CD14-positive monocyte (primary cell): ENCODE results near the gene FAM47E. TPM values are rescaled to one million over a fixed set of nuclear protein-coding genes. Genes with fewer than 3 reads are reported as not detected.

Experiments used
- DNase-seq, 3 donors: peaks; one replicate each; pipeline ENCODE4 v3.0.0-alpha.2; 2011 to 2022
- H2AFZ ChIP-seq: 2 replicates; pipeline ENCODE4 v1.6.0; 2012; ENCODE audit warnings: mild to moderate bottlenecking, low read depth, low read length, inconsistent platforms; ENCODE audit not compliant: insufficient read depth, poor library complexity, severe bottlenecking
- H3K27ac ChIP-seq, 2 donors: 1 replicate in 1 of 2; 2 replicates in 1 of 2; pipeline ENCODE4 v1.5.1; 2012 to 2013; ENCODE audit warnings: low read length in 2 of 2, control low read depth in 1 of 2, inconsistent platforms in 1 of 2, low read depth in 1 of 2, mild to moderate bottlenecking in 1 of 2
- H3K27me3 ChIP-seq, 2 donors: one replicate each; pipeline versions ENCODE4 v1.6.0 to v1.6.1; 2011 to 2013; ENCODE audit warnings: low read length in 2 of 2; ENCODE audit not compliant: control insufficient read depth in 2 of 2, insufficient read depth in 2 of 2
- H3K36me3 ChIP-seq, 2 donors: replicated peaks in 1 of 2; 1 replicate in 1 of 2; 2 replicates in 1 of 2; pipeline versions ENCODE4 v1.5.1 to v1.6.1; 2012 to 2013; ENCODE audit warnings: low read length in 2 of 2, control low read depth in 1 of 2, inconsistent platforms in 1 of 2, mild to moderate bottlenecking in 1 of 2; ENCODE audit not compliant: insufficient read depth in 2 of 2, control insufficient read depth in 1 of 2
- H3K4me1 ChIP-seq, 2 donors: 1 replicate in 1 of 2; 2 replicates in 1 of 2; pipeline versions ENCODE4 v1.5.1 to v1.6.1; 2012 to 2013; ENCODE audit warnings: low read length in 2 of 2, control low read depth in 1 of 2, inconsistent platforms in 1 of 2, mild to moderate bottlenecking in 1 of 2, moderate library complexity in 1 of 2; ENCODE audit not compliant: insufficient read depth in 2 of 2, control insufficient read depth in 1 of 2
- H3K4me2 ChIP-seq: replicated peaks from 2 replicates; pipeline ENCODE3; 2012; ENCODE audit warnings: low read length, moderate library complexity, mild to moderate bottlenecking; ENCODE audit not compliant: poor library complexity, severe bottlenecking; ENCODE audit errors: extremely low read depth
- H3K4me3 ChIP-seq, 3 experiments: fragments of 200-600 bp in 1 of 3; sonication (generic) in 1 of 3; replicated peaks in 1 of 3; 1 replicate in 2 of 3; 2 replicates in 1 of 3; pipeline ENCODE4 v1.5.1; 2011 to 2013; ENCODE audit warnings: low read length in 3 of 3, mild to moderate bottlenecking in 3 of 3, control low read depth in 2 of 3, low read depth in 2 of 3, inconsistent platforms in 1 of 3, moderate library complexity in 1 of 3
- H3K79me2 ChIP-seq: 2 replicates; pipeline ENCODE4 v1.6.0; 2012; ENCODE audit warnings: mild to moderate bottlenecking, control low read depth, inconsistent platforms, low read length, moderate library complexity; ENCODE audit not compliant: insufficient read depth
- H3K9ac ChIP-seq: 2 replicates; pipeline ENCODE4 v1.6.0; 2017; ENCODE audit warnings: low read length, mild to moderate bottlenecking; ENCODE audit not compliant: insufficient read depth, poor library complexity, severe bottlenecking
- H3K9me3 ChIP-seq, 2 donors: replicated peaks in 1 of 2; 1 replicate in 1 of 2; 2 replicates in 1 of 2; pipeline versions ENCODE4 v1.5.1 to v1.6.1; 2012 to 2013; ENCODE audit warnings: low read length in 2 of 2, control low read depth in 1 of 2; ENCODE audit not compliant: control insufficient read depth in 1 of 2, insufficient read depth in 1 of 2
- H4K20me1 ChIP-seq: 2 replicates; pipeline ENCODE4 v1.6.0; 2012; ENCODE audit warnings: mild to moderate bottlenecking, low read length, control low read depth, moderate library complexity; ENCODE audit not compliant: insufficient read depth
- H3K27ac Mint-ChIP-seq, 7 donors: one replicate each; pipeline ENCODE4 v1.8.0; 2020; ENCODE audit warnings: mild to moderate bottlenecking in 7 of 7, mixed read lengths in 7 of 7, moderate library complexity in 6 of 7, inconsistent platforms in 2 of 7
- H3K27me3 Mint-ChIP-seq, 3 donors: one replicate each; pipeline ENCODE4 v1.8.0; 2021 to 2022; ENCODE audit warnings: low read depth in 3 of 3, mild to moderate bottlenecking in 3 of 3, mixed read lengths in 3 of 3, moderate library complexity in 3 of 3, inconsistent platforms in 1 of 3
- H3K36me3 Mint-ChIP-seq, 2 donors: one replicate each; pipeline ENCODE4 v1.8.0; 2020; ENCODE audit warnings: mixed read lengths in 2 of 2, inconsistent platforms in 1 of 2, mild to moderate bottlenecking in 1 of 2
- H3K4me1 Mint-ChIP-seq: one replicate; pipeline ENCODE4 v1.8.0; 2020; ENCODE audit warnings: mild to moderate bottlenecking, mixed read lengths
- H3K4me3 Mint-ChIP-seq, 2 donors: one replicate each; pipeline ENCODE4 v1.8.0; 2020; ENCODE audit warnings: mild to moderate bottlenecking in 2 of 2, mixed read lengths in 2 of 2, moderate library complexity in 1 of 2
- H3K9me3 Mint-ChIP-seq, 7 donors: one replicate each; pipeline ENCODE4 v1.8.0; 2020 to 2022; ENCODE audit warnings: mixed read lengths in 7 of 7, mild to moderate bottlenecking in 6 of 7, moderate library complexity in 6 of 7, inconsistent platforms in 2 of 7
- WGBS: methylation state at CpG from one replicate; pipeline ENCODE4 v1.1.5; 2013; ENCODE audit warnings: missing lambda C conversion rate; ENCODE audit not compliant: insufficient coverage; 5-methylcytosine and 5-hydroxymethylcytosine counted together
- intact Hi-C, 2 donors: fragments of 100-400 bp; cut with micrococcal nuclease; formaldehyde crosslinking; loops; one replicate each; pipeline versions ENCODE4 v1.15.0 to v1.15.1; 2023
- polyA plus RNA-seq, 3 donors: library from polyadenylated mRNA; depleted of rRNA in 1 of 3; unstranded in 2 of 3; stranded (reverse) in 1 of 3; fragments of 300-500 nt in 2 of 3; fragments of >200 nt in 1 of 3; fragmentation: Illumina TruSeq in 2 of 3; gene quantifications; 1 replicate in 2 of 3; 2 replicates in 1 of 3; pipeline ENCODE4 v1.2.3, GENCODE V29; 2012 to 2021
- TF ChIP-seq, protein P1 (sequence below): fragments of 200-600 bp; IDR thresholded peaks from one replicate; pipeline ENCODE4 v1.8.0; 2022; ENCODE audit warnings: antibody characterized with exemption, mild to moderate bottlenecking

FAM47E gene
- polyA plus RNA-seq, 3 donors = 0.31 TPM; not detected in 2

GRCh38 chr4:76312457-76312856, 60.9 kb downstream of the FAM47E start:
- Mint-ChIP-seq H3K36me3 (peaks cover 21 to 23% of the 10 kb centered on the region in 2 donors), H3K27ac (no peak overlapping the region), H3K9me3 (peaks cover 5 to 22% (median 17%) of the 10 kb centered on the region in 7 donors), H3K4me3 (no peak overlapping the region), H3K27me3 (no peaks in the 10 kb centered on the region), H3K4me1 (peaks cover 7% of the 10 kb centered on the region)
- no peak overlapping the region for H3K9ac ChIP-seq
- H3K79me2 ChIP-seq = no peaks in the 10 kb centered on the region
- H3K4me3 ChIP-seq = no peak overlapping the region
- intact Hi-C loops = no loop called here
- no peak overlapping the region for H2AFZ ChIP-seq
- H3K27ac ChIP-seq = no peak overlapping the region
- H3K4me2 ChIP-seq = no peak overlapping the region
- peaks cover 9 to 10% of the 10 kb centered on the region in 2 donors for H3K9me3 ChIP-seq
- H3K4me1 ChIP-seq = peaks cover 5 to 10% of the 10 kb centered on the region in 2 donors
- no peak for DNase-seq
- no peaks in the 10 kb centered on the region for H3K27me3 ChIP-seq
- H4K20me1 ChIP-seq = no peaks in the 10 kb centered on the region
- TF ChIP-seq, protein P1, sequence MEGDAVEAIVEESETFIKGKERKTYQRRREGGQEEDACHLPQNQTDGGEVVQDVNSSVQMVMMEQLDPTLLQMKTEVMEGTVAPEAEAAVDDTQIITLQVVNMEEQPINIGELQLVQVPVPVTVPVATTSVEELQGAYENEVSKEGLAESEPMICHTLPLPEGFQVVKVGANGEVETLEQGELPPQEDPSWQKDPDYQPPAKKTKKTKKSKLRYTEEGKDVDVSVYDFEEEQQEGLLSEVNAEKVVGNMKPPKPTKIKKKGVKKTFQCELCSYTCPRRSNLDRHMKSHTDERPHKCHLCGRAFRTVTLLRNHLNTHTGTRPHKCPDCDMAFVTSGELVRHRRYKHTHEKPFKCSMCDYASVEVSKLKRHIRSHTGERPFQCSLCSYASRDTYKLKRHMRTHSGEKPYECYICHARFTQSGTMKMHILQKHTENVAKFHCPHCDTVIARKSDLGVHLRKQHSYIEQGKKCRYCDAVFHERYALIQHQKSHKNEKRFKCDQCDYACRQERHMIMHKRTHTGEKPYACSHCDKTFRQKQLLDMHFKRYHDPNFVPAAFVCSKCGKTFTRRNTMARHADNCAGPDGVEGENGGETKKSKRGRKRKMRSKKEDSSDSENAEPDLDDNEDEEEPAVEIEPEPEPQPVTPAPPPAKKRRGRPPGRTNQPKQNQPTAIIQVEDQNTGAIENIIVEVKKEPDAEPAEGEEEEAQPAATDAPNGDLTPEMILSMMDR = no peak
- WGBS = no CpG with 5 or more reads among the region's 1 CpG
- H3K36me3 ChIP-seq = peaks cover 3 to 19% of the 10 kb centered on the region in 2 donors

- DNase-seq = no peak
- WGBS = no CpG with 5 or more reads among the region's 2 CpGs
- H3K4me1 ChIP-seq = peaks cover 3 to 6% of the 10 kb centered on the region in 2 donors
- H3K4me3 Mint-ChIP-seq = no peak overlapping the region
- no peak overlapping the region for H3K27ac ChIP-seq
- TF ChIP-seq, protein P1 = no peak
- H2AFZ ChIP-seq = no peak overlapping the region
- peaks cover 6 to 27% (median 21%) of the 10 kb centered on the region in 7 donors for H3K9me3 Mint-ChIP-seq
- peaks cover 19 to 22% of the 10 kb centered on the region in 2 donors for H3K36me3 Mint-ChIP-seq
- peaks cover 3 to 19% of the 10 kb centered on the region in 2 donors for H3K36me3 ChIP-seq
- H3K4me1 Mint-ChIP-seq = peaks cover 5% of the 10 kb centered on the region
- H3K4me2 ChIP-seq = no peak overlapping the region
- H3K9me3 ChIP-seq = peaks cover 9 to 10% of the 10 kb centered on the region in 2 donors
- no peak overlapping the region for H3K27ac Mint-ChIP-seq
- no peak overlapping the region for H3K9ac ChIP-seq
- H3K27me3 Mint-ChIP-seq = peaks cover 0 to under 1% (median 0%) of the 10 kb centered on the region in 3 donors
- H3K4me3 ChIP-seq = no peak overlapping the region
- no peaks in the 10 kb centered on the region for H4K20me1 ChIP-seq
- H3K79me2 ChIP-seq = no peaks in the 10 kb centered on the region
- intact Hi-C loops = no loop called here
- no peaks in the 10 kb centered on the region for H3K27me3 ChIP-seq
Observed at GRCh38 chr4:76313547-76313946, 62.0 kb downstream of the FAM47E start.
